Measurements from ENCODE around the gene OPCML. TPM values are rescaled to one million over a fixed set of nuclear protein-coding genes. Genes with fewer than 3 reads are reported as not detected.

OPCML gene
- total and polyA plus RNA-seq, 2 of the 13 experiments (the other 11 are each of a cell fraction or from before 2014, with no cell fraction given): not detected

DNA sequence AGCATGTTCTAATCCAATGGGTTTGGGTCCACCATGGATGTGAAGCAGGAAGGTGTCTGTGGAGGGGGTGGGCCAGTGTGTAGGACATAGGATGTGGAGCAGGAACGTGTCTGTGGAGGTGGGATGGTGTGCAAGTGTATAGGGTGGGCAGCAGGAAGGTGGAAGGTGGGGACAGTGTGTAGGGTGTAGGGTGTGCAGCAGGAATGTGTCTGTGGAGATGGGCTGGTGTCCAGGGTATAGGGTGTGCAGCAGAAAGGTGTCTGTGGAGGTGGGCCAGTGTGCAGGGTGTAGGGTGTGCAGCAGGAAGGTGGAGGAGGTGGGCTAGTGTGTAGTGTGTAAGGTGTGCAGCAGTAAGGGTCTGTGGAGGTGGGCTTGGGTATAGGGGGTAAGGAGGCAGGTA, 1093.9 kb downstream of the OPCML start:
- ATAC-seq (no peak), DNase-seq (ENCODE audit: low spot score) (no peak), FAIRE-seq (no peak)
- Histone ChIP-seq H4K20me1 (ENCODE audit: insufficient read depth, low read length) (no peaks in the 10 kb centered on the region), H3K36me3 (replicated peaks in 1 of 2; ENCODE audit: control insufficient read depth in 1 of 2, insufficient read depth in 2 of 2, low read length in 2 of 2) (no peaks in the 10 kb centered on the region), H3K4me1 (ENCODE audit: insufficient read depth, low read length) (no peaks in the 10 kb centered on the region), H3K9me3 (ENCODE audit: low read length) (peaks cover 83% of the 10 kb centered on the region), H3K27me3 (ENCODE audit: control insufficient read depth in 1 of 2, insufficient read depth in 2 of 2, low read length in 2 of 2) (no peaks in the 10 kb centered on the region), H3K4me3 (replicated peaks in 1 of 3; ENCODE audit: insufficient read depth in 1 of 3, low read depth in 2 of 3, low read length in 3 of 3) (no peak overlapping the region), H3K4me2 (ENCODE audit: low read depth, low read length) (no peak overlapping the region), H2AFZ (ENCODE audit: low read length) (no peak overlapping the region), H3K9ac (ENCODE audit: insufficient read depth, low read depth, low read length) (no peak overlapping the region), H3K79me2 (ENCODE audit: insufficient read depth, low read length) (no peaks in the 10 kb centered on the region), H3K27ac (ENCODE audit: extremely low read length, insufficient read depth, low read length) (no peak overlapping the region)
- WGBS (ENCODE audit: low lambda C conversion rate): 0% methylated on average over 1 of the region's 1 CpG
- ChIA-PET CTCF (ENCODE audit: low intra/inter-chr PET ratio, low total read pairs) (no interaction called here), POLR2A (no interaction called here)
- intact Hi-C loops (cut with micrococcal nuclease; ENCODE audit: unreplicated experiment) (no loop called here), in situ Hi-C loops (cut with HindIII; ENCODE audit: extremely low pct_ligation_motif_present, low pct_unique_long_range_greater_than_20kb) (no loop called here)
- BruUV-seq (replicated peaks): no TSS peak
- TF ChIP-seq, protein P1, sequence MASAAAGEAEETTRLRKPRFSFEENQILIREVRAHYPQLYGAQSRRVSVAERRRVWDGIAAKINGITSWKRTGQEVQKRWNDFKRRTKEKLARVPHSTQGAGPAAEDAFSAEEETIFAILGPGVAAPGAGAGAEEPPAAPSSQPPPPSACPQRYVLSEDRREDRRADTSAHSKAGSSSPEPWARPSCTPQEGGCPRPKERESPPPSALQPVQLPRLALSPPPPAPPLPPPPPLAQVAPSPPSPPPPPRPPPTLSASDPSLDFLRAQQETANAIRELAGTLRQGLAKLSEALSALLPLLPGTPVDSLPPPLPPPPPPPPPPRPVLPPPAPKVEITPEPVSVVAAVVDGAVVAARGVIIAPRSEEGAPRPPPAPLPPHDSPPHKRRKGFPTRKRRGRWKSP (CRISPR knock-in tag; IDR thresholded peaks at IDR 0.05): no peak
- TF ChIP-seq SNRNP70 (IDR thresholded peaks at IDR 0.05; ENCODE audit: low read depth, low read length) (no peak), BRD4 (CRISPR knock-in tag; IDR thresholded peaks at IDR 0.05) (no peak), RBAK (CRISPR knock-in tag; IDR thresholded peaks at IDR 0.05) (no peak), ZNF772 (CRISPR knock-in tag; IDR thresholded peaks at IDR 0.05) (no peak), ZBTB38 (CRISPR knock-in tag; IDR thresholded peaks at IDR 0.05) (no peak), ZNF841 (CRISPR knock-in tag; IDR thresholded peaks at IDR 0.05; ENCODE audit: borderline replicate concordance) (no peak)
- TF ChIP-seq, protein P2, sequence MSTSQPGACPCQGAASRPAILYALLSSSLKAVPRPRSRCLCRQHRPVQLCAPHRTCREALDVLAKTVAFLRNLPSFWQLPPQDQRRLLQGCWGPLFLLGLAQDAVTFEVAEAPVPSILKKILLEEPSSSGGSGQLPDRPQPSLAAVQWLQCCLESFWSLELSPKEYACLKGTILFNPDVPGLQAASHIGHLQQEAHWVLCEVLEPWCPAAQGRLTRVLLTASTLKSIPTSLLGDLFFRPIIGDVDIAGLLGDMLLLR (CRISPR knock-in tag; IDR thresholded peaks at IDR 0.05): no peak
- TF ChIP-seq, protein P3, sequence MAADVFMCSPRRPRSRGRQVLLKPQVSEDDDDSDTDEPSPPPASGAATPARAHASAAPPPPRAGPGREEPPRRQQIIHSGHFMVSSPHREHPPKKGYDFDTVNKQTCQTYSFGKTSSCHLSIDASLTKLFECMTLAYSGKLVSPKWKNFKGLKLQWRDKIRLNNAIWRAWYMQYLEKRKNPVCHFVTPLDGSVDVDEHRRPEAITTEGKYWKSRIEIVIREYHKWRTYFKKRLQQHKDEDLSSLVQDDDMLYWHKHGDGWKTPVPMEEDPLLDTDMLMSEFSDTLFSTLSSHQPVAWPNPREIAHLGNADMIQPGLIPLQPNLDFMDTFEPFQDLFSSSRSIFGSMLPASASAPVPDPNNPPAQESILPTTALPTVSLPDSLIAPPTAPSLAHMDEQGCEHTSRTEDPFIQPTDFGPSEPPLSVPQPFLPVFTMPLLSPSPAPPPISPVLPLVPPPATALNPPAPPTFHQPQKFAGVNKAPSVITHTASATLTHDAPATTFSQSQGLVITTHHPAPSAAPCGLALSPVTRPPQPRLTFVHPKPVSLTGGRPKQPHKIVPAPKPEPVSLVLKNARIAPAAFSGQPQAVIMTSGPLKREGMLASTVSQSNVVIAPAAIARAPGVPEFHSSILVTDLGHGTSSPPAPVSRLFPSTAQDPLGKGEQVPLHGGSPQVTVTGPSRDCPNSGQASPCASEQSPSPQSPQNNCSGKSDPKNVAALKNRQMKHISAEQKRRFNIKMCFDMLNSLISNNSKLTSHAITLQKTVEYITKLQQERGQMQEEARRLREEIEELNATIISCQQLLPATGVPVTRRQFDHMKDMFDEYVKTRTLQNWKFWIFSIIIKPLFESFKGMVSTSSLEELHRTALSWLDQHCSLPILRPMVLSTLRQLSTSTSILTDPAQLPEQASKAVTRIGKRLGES (CRISPR knock-in tag; IDR thresholded peaks at IDR 0.05; ENCODE audit: borderline replicate concordance): no peak
- TF ChIP-seq, protein P4, sequence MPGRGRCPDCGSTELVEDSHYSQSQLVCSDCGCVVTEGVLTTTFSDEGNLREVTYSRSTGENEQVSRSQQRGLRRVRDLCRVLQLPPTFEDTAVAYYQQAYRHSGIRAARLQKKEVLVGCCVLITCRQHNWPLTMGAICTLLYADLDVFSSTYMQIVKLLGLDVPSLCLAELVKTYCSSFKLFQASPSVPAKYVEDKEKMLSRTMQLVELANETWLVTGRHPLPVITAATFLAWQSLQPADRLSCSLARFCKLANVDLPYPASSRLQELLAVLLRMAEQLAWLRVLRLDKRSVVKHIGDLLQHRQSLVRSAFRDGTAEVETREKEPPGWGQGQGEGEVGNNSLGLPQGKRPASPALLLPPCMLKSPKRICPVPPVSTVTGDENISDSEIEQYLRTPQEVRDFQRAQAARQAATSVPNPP (CRISPR knock-in tag; IDR thresholded peaks at IDR 0.05): no peak
- TF ChIP-seq, protein P5, sequence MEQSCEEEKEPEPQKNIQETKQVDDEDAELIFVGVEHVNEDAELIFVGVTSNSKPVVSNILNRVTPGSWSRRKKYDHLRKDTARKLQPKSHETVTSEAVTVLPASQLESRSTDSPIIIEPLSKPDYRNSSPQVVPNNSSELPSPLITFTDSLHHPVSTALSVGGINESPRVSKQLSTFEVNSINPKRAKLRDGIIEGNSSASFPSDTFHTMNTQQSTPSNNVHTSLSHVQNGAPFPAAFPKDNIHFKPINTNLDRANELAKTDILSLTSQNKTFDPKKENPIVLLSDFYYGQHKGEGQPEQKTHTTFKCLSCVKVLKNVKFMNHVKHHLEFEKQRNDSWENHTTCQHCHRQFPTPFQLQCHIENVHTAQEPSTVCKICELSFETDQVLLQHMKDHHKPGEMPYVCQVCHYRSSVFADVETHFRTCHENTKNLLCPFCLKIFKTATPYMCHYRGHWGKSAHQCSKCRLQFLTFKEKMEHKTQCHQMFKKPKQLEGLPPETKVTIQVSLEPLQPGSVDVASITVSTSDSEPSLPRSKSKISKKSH (CRISPR knock-in tag; IDR thresholded peaks at IDR 0.05; ENCODE audit: borderline replicate concordance): no peak
- TF ChIP-seq, protein P6, sequence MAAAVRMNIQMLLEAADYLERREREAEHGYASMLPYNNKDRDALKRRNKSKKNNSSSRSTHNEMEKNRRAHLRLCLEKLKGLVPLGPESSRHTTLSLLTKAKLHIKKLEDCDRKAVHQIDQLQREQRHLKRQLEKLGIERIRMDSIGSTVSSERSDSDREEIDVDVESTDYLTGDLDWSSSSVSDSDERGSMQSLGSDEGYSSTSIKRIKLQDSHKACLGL (CRISPR knock-in tag; IDR thresholded peaks at IDR 0.05): no peak

Measured in HepG2 (cell line).